Karpas-422 (cell line): ENCODE measurements around the gene OST4. TPM values are rescaled to one million over a fixed set of nuclear protein-coding genes. Genes with fewer than 3 reads are reported as not detected.

Experiments
- DNase-seq: peaks from one replicate; pipeline ENCODE4 v3.0.0-alpha.2; 2015
- H2AFZ ChIP-seq: fragments of 200-600 bp; sonication (generic); 2 replicates; pipeline ENCODE4 v1.6.1; 2014; ENCODE audit warnings: antibody characterized with exemption, low read length, mixed read lengths
- H3K27ac ChIP-seq: fragments of 200-600 bp; sonication (generic); 2 replicates; pipeline ENCODE4 v1.5.1; 2014; ENCODE audit warnings: mild to moderate bottlenecking, low read length, moderate library complexity
- H3K27me3 ChIP-seq: fragments of 200-600 bp; sonication (generic); 2 replicates; pipeline ENCODE4 v1.6.1; 2014; ENCODE audit warnings: low read length, mixed read lengths
- H3K36me3 ChIP-seq: fragments of 200-600 bp; sonication (generic); 2 replicates; pipeline ENCODE4 v1.6.1; 2014; ENCODE audit warnings: low read length, mixed read lengths; ENCODE audit not compliant: insufficient read depth
- H3K4me1 ChIP-seq: fragments of 200-600 bp; sonication (generic); 2 replicates; pipeline ENCODE4 v1.6.1; 2014; ENCODE audit warnings: mild to moderate bottlenecking, low read length, mixed read lengths
- H3K4me2 ChIP-seq: fragments of 200-600 bp; sonication (generic); 2 replicates; pipeline ENCODE4 v1.6.1; 2014; ENCODE audit warnings: low read length, low read depth, mild to moderate bottlenecking; ENCODE audit not compliant: poor library complexity, severe bottlenecking
- H3K4me3 ChIP-seq: fragments of 200-600 bp; sonication (generic); 2 replicates; pipeline ENCODE4 v1.5.1; 2014; ENCODE audit warnings: mild to moderate bottlenecking, antibody characterized with exemption, low read length, mixed read lengths
- H3K79me2 ChIP-seq: fragments of 200-600 bp; sonication (generic); 2 replicates; pipeline ENCODE4 v1.6.1; 2014; ENCODE audit warnings: mild to moderate bottlenecking, low read length, mixed read lengths
- H3K9ac ChIP-seq: fragments of 200-600 bp; sonication (generic); 2 replicates; pipeline ENCODE4 v1.6.0; 2014; ENCODE audit warnings: low read length
- H3K9me2 ChIP-seq: fragments of 200-600 bp; sonication (generic), shearing (Covaris generic); replicated peaks from 2 replicates; pipeline ENCODE4 v1.6.0; 2014; ENCODE audit warnings: mild to moderate bottlenecking, low read length, moderate library complexity; ENCODE audit not compliant: insufficient read depth
- H3K9me3 ChIP-seq: fragments of 300-700, 200-600 bp; sonication (generic); 2 replicates; pipeline ENCODE4 v1.6.1; 2014; ENCODE audit warnings: low read length, mixed read lengths
- H4K20me1 ChIP-seq: fragments of 200-600 bp; sonication (generic); 2 replicates; pipeline ENCODE4 v1.6.1; 2014; ENCODE audit warnings: mild to moderate bottlenecking, antibody characterized with exemption, low read length, low read depth; ENCODE audit not compliant: insufficient read depth
- total RNA-seq: library from RNA; depleted of rRNA; stranded (reverse); fragments of >200 nt; shearing (Covaris generic); gene quantifications from 2 replicates; pipeline ENCODE4 v1.2.3, GENCODE V29; 2014; ENCODE audit warnings: low replicate concordance

Gene OST4
- total RNA-seq, 1 experiment from 2014 or later, result 402 TPM

DNA sequence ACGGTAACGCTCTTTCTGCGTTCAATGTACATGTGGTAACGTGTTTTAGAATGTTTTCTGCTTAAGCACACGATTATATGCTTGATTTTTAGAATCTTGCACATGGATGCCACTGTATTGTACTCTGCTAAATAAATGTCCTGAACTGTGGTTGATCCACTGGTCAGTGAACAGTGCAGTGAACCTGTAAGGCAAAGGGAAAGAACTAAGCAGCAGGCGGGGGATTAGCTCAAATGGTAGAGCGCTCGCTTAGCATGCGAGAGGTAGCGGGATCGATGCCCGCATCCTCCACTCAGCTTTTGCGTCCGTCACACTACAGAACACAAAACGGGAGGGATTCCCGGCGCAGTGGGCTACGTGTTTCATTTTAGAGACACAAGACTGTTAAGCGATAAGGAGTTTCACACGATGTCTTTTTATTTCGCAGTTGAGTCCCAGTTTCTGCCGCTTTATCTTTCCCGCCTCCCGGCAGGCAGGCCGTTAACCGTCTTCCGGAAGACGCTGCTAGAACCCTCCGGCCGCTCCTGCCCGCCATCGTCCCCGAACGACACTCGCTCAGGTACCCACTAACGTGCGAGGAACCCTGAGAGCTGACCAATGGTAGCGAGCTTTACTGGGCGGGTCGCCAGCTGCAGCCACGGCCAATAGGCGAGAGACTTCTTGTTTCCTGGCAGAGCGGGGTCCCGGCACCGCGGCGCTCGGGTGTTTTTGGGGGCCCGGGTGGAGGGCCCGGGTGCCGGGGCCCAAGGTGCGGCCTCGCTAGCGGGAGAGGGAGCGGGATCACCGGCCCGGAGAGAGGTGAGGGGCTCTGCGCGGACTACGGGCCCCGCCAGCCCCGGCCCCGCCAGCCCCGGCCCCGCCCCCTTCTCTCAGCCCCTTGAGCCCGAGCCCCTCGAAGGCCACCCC is 20.2 kb downstream of the OST4 start, which contains the start of gene AGBL5:
TSS of gene AGBL5 (plus strand) at position 673 of the 906 bp plus-strand sequence. CDS start 1,291 bp downstream, outside the sequence.
- peak within 1 kb of the TSS; percentile 89 for H3K4me3 ChIP-seq
- H3K36me3 ChIP-seq, result no peaks in the 10 kb centered on the region; the same call in 1 of the 2 replicates
- H3K9ac ChIP-seq, result peak within 1 kb of the TSS; percentile 80
- H3K27ac ChIP-seq, result peak within 1 kb of the TSS; percentile 79
- peak within 1 kb of the TSS; percentile 72; the same call in 1 of the 2 replicates for H2AFZ ChIP-seq
- no peaks in the 10 kb centered on the region for H3K27me3 ChIP-seq
- peaks cover 20% of the 10 kb centered on the region for H3K4me1 ChIP-seq
- no peaks in the 10 kb centered on the region for H3K9me3 ChIP-seq
- H3K4me2 ChIP-seq, result peak within 1 kb of the TSS; percentile 89
- H4K20me1 ChIP-seq, result no peaks in the 10 kb centered on the region
- no peaks in the 10 kb centered on the region for H3K9me2 ChIP-seq
- peaks cover 4% of the 10 kb centered on the region; the same call in 1 of the 2 replicates for H3K79me2 ChIP-seq
- DNase-seq, result peak; percentile 98

DNA sequence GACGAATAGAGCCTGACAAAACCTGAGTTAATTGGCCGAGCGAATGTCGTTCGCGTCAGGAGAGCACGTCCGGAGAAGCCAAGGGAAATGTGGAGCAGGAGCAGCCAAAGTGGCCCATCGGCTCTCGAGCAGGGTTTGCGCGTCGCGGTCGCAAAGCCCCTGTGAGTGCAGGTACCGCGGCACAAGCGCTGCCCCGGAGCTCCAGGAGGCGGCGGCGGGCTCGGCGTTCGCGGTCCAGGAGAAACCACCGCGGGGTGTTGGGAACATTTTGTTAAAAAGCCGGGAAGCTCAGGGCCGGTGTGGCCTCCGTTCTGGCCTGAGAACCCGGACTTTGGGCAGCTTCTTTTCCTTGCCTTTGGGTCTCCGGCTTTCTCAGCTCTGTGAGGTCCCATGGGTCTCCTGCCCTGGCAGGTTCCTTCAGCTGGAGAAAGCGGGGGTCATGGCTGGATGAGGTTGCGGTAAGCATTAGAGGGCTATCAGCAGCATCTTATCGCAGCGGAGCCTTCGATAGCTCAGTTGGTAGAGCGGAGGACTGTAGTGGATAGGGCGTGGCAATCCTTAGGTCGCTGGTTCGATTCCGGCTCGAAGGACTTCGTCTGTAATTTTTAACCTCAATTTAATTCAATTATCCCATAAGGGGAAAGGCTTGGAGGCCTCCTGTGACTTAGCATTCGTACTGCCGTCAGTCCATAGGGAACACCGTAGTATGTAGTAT is 21.0 kb downstream of the OST4 start:
- H3K9me3 ChIP-seq, result no peaks in the 10 kb centered on the region
- peaks cover 4% of the 10 kb centered on the region; the same call in 1 of the 2 replicates for H3K79me2 ChIP-seq
- H2AFZ ChIP-seq, result peak overlapping the region; percentile 72
- H3K9me2 ChIP-seq, result no peaks in the 10 kb centered on the region
- H3K4me1 ChIP-seq, result peaks cover 23% of the 10 kb centered on the region
- H3K9ac ChIP-seq, result peak overlapping the region; percentile 80
- no peaks in the 10 kb centered on the region for H4K20me1 ChIP-seq
- peak overlapping the region; percentile 89 for H3K4me2 ChIP-seq
- H3K36me3 ChIP-seq, result no peaks in the 10 kb centered on the region
- peak overlapping the region; percentile 89 for H3K4me3 ChIP-seq
- peak; percentile 97 for DNase-seq
- H3K27ac ChIP-seq, result peak overlapping the region; percentile 79
- no peaks in the 10 kb centered on the region for H3K27me3 ChIP-seq

DNA sequence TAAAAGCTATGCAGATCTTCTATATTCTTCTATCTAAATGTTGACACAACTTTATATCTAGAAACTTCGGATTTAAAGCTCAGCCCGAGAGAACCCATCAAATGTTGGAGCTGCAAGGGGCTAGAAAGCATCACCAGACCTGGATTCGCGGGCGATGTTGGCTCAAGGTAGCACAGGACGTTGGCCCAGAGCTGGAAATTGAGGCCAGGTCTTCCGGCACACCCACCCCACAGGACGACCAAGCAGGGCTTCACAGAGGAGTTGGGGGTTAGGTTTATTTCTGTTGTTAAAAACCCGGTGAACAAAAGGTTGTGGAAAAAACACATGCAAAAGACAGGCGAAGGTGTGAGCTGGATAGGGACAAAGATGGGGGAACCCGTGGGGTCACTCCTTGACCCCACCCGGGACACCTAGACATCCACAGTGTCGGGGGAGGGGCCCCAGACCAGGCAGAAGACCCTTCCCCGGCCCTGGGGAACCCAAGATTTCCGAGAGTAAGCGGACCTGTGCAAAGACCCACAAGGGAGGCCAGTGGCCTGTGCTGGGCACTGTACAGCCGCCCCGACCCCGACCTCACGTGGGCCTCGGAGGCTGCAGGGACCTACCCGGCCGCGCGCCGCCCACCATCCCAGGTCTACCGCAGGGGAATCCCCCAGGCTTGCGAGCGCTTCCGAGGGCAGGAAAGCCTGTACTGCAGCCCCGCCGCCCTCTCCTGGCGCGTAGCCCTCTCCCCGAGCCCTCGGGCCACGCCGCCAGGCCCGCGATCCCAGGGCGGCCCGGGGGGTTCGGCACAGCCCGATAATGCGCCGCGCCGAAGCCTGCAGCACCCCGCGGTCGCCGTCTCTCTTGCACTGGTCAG is 21.8 kb downstream of the OST4 start:
- Histone ChIP-seq H3K9ac (peak overlapping the region; percentile 80), H4K20me1 (no peaks in the 10 kb centered on the region), H3K4me3 (peak overlapping the region; percentile 89), H3K4me2 (peak overlapping the region; percentile 89), H3K9me2 (no peaks in the 10 kb centered on the region), H3K36me3 (no peaks in the 10 kb centered on the region), H3K27ac (peak overlapping the region; percentile 54), H3K9me3 (no peaks in the 10 kb centered on the region), H3K27me3 (no peaks in the 10 kb centered on the region), H2AFZ (peak overlapping the region; percentile 72), H3K4me1 (peaks cover 27% of the 10 kb centered on the region), H3K79me2 (peaks cover 4% of the 10 kb centered on the region; the same call in 1 of the 2 replicates)
- no peak for DNase-seq

DNA sequence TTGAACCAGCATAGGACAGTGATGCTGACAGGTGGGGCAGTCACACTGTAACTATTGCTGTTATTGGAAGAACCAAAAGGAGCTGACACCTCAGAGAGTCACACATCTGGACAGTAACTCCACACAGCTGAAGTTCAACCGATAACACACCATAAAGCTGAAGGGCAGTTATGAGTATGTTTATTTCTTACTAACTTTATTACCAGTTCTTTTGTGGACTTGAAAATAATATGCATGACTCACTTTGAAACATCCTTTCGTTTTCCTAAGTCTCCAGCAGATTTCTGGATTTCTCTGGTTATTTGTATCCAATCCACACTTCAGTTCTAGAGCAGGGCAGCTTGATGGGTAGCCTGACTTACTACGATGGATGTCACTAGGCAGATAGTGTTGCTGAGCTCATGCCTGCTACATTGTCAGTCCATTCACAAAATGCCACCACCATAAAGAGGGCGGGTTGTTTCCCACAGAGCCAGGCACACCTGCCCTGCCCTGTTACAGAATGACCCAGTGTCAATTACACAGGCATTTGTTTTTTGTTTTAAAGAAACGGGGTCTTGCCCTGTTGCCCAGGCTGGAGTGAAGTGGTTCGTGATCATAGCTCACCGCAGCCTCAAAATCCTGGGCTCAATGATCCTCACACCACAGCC is 28.3 kb downstream of the OST4 start:
- Histone ChIP-seq H3K27ac (no peak overlapping the region), H3K79me2 (no peaks in the 10 kb centered on the region), H3K27me3 (no peaks in the 10 kb centered on the region), H2AFZ (no peak overlapping the region), H3K9me2 (no peaks in the 10 kb centered on the region), H3K36me3 (peaks cover 13% of the 10 kb centered on the region; the same call in 1 of the 2 replicates), H3K9me3 (no peaks in the 10 kb centered on the region), H3K4me2 (no peak overlapping the region), H4K20me1 (no peaks in the 10 kb centered on the region), H3K9ac (no peak overlapping the region), H3K4me1 (peaks cover 45% of the 10 kb centered on the region), H3K4me3 (no peak overlapping the region)
- no peak for DNase-seq

DNA sequence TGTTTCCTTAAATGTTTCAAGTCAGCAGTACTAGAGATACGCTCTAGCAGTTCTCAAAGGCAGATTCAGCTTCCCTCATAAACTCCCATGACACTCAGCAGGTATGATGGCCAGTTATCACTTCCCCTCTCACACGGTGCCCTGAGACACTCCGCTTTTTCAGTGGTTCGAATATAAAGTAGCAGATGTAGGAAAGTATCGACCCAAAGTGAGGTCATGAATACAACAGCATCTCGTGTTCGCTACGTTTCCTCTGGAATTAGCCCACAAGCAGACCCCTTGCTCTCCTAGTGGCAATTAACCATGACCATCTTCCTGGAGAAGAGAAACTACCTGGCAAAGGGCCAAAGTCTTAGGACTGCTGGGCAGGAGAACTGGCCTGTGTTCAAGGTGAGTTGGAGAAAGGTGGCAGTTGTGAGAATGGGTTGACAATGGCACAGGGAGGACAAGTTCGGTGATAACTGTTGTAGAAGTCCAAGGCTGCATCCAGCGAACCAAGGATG is 29.2 kb downstream of the OST4 start:
- Histone ChIP-seq H4K20me1 (no peaks in the 10 kb centered on the region), H3K27me3 (no peaks in the 10 kb centered on the region), H3K79me2 (no peaks in the 10 kb centered on the region), H2AFZ (no peak overlapping the region), H3K4me1 (peaks cover 45% of the 10 kb centered on the region), H3K9me3 (no peaks in the 10 kb centered on the region), H3K27ac (peak overlapping the region; percentile 86), H3K9ac (no peak overlapping the region; the same call in 1 of the 2 replicates), H3K9me2 (no peaks in the 10 kb centered on the region), H3K36me3 (peaks cover 18% of the 10 kb centered on the region; the same call in 1 of the 2 replicates), H3K4me2 (peak overlapping the region; percentile 55), H3K4me3 (0 out of 2 replicates have a peak overlapping the region, but pooled peaks have one; percentile 1)
- peak; percentile 80 for DNase-seq

DNA sequence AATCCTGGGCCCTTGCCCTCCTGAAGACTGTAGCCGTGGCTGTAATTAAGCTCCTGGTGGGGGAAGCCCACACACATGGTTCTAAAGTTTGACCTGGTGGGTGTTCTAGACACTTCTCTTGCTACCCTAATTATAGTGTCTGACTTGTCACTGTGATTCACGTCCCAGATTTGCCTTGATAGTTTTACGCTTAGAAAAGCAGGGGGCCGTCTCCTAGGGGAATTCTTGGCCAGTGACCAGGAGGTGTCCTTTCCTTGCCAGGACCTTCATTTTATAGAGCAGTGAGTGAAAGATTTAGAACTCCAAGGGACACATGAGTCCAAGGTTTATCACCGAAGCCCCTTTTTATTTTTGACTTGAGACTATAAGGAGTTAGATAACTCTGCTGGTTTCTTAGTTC is 29.7 kb downstream of the OST4 start:
- Histone ChIP-seq H3K27ac (peak overlapping the region; percentile 86), H4K20me1 (no peaks in the 10 kb centered on the region), H3K79me2 (no peaks in the 10 kb centered on the region), H3K4me3 (peak overlapping the region; percentile 1; the same call in 1 of the 2 replicates), H2AFZ (no peak overlapping the region), H3K36me3 (peaks cover 22% of the 10 kb centered on the region; the same call in 1 of the 2 replicates), H3K9me2 (no peaks in the 10 kb centered on the region), H3K9ac (peak overlapping the region; percentile 41), H3K4me2 (peak overlapping the region; percentile 55), H3K27me3 (no peaks in the 10 kb centered on the region), H3K9me3 (no peaks in the 10 kb centered on the region), H3K4me1 (peaks cover 45% of the 10 kb centered on the region)
- peak; percentile 59 for DNase-seq

DNA sequence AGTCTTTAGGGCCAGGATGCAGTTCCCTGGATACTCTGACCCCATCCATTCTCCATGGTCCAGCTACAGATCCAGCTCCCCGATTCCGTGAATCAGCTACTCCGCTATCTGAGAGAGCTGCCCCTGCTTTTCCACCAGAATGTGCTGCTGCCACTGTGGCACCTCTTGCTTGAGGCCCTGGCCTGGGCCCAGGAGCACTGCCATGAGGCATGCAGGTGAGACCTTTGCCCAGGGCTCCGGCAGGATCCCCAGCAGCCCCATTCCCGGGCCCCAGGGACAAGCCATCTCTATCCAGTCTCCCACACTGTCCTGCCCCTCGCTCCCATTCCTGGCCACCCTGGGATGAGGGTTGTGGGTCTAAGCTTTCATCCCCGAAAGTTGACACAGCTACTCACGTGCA is 31.2 kb downstream of the OST4 start:
- Histone ChIP-seq H4K20me1 (no peaks in the 10 kb centered on the region), H3K36me3 (peaks cover 35% of the 10 kb centered on the region; the same call in 1 of the 2 replicates), H2AFZ (no peak overlapping the region), H3K4me1 (peaks cover 39% of the 10 kb centered on the region), H3K4me3 (no peak overlapping the region), H3K9me3 (no peaks in the 10 kb centered on the region), H3K9ac (peak overlapping the region; percentile 41; the same call in 1 of the 2 replicates), H3K27me3 (no peaks in the 10 kb centered on the region), H3K4me2 (peak overlapping the region; percentile 55), H3K27ac (peak overlapping the region; percentile 86), H3K79me2 (peaks cover 1% of the 10 kb centered on the region), H3K9me2 (no peaks in the 10 kb centered on the region)
- no peak for DNase-seq
